Sigmoid colon (tissue), 4 donors: ENCODE measurements around the gene PPARA.

Experiments used
- EP300 ChIP-seq, 4 donors: sonication (generic); formaldehyde crosslinking; IDR thresholded peaks; one replicate each; pipeline ENCODE4 v1.6.1; 2017; ENCODE audit warnings: antibody characterized with exemption in 4 of 4
- POLR2A ChIP-seq, 2 donors: fragments of 450-650 bp; IDR thresholded peaks; one replicate each; pipeline ENCODE4 v1.6.1; 2016; ENCODE audit warnings: antibody characterized with exemption in 2 of 2, mild to moderate bottlenecking in 2 of 2, moderate library complexity in 2 of 2
- POLR2AphosphoS5 ChIP-seq, 4 donors: sonication (generic); formaldehyde crosslinking; IDR thresholded peaks; one replicate each; pipeline ENCODE4 v1.6.1; 2017; ENCODE audit warnings: antibody characterized with exemption in 4 of 4
- TF ChIP-seq, protein P1 (sequence below), 4 experiments: fragments of 450-650 bp in 3 of 4; fragments of 200-600 bp in 1 of 4; IDR thresholded peaks; one replicate each; pipeline ENCODE4 v1.5.1; 2016 to 2019; ENCODE audit warnings: antibody characterized with exemption in 4 of 4, mild to moderate bottlenecking in 3 of 4, moderate library complexity in 2 of 4

GRCh38 chr22:46110215-46110614, 40.1 kb upstream of the PPARA start:
- TF ChIP-seq EP300 (IDR thresholded peaks at IDR 0.05), result no peak
- no peak for TF ChIP-seq POLR2A (IDR thresholded peaks at IDR 0.05)
- TF ChIP-seq, protein P1, sequence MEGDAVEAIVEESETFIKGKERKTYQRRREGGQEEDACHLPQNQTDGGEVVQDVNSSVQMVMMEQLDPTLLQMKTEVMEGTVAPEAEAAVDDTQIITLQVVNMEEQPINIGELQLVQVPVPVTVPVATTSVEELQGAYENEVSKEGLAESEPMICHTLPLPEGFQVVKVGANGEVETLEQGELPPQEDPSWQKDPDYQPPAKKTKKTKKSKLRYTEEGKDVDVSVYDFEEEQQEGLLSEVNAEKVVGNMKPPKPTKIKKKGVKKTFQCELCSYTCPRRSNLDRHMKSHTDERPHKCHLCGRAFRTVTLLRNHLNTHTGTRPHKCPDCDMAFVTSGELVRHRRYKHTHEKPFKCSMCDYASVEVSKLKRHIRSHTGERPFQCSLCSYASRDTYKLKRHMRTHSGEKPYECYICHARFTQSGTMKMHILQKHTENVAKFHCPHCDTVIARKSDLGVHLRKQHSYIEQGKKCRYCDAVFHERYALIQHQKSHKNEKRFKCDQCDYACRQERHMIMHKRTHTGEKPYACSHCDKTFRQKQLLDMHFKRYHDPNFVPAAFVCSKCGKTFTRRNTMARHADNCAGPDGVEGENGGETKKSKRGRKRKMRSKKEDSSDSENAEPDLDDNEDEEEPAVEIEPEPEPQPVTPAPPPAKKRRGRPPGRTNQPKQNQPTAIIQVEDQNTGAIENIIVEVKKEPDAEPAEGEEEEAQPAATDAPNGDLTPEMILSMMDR (IDR thresholded peaks at IDR 0.05), result no peak
- no peak for TF ChIP-seq POLR2AphosphoS5 (IDR thresholded peaks at IDR 0.05)
